H9 (cell line): ENCODE results near the gene ZNF709. TPM values are rescaled to one million over a fixed set of nuclear protein-coding genes. Genes with fewer than 3 reads are reported as not detected.
"Not testable (repeated sequence)": the region's sequence is repeated elsewhere in the genome, so short reads cannot be mapped to it uniquely, and the experiment has no call there.

Experiments used
- DNase-seq: peaks from one replicate; pipeline ENCODE4 v3.0.0-alpha.2; 2017
- H2AFZ ChIP-seq: one replicate; pipeline ENCODE4 v1.6.1; 2013; ENCODE audit warnings: mild to moderate bottlenecking, low read length, control low read depth, moderate library complexity
- H2AK5ac ChIP-seq: 2 replicates; pipeline ENCODE4 v1.6.1; 2013; ENCODE audit warnings: low read length, control low read depth, mixed read lengths; ENCODE audit not compliant: insufficient read length
- H2BK120ac ChIP-seq: one replicate; pipeline ENCODE4 v1.6.1; 2013; ENCODE audit warnings: low read depth, mild to moderate bottlenecking, low read length, control low read depth, inconsistent platforms; ENCODE audit not compliant: poor library complexity, severe bottlenecking
- H2BK12ac ChIP-seq: 2 replicates; pipeline ENCODE4 v1.6.1; 2013; ENCODE audit warnings: low read length, control low read depth, mixed read lengths, low read depth; ENCODE audit not compliant: insufficient read length
- H2BK15ac ChIP-seq: 2 replicates; pipeline ENCODE4 v1.6.1; 2013; ENCODE audit warnings: low read depth, low read length, control low read depth
- H2BK20ac ChIP-seq: one replicate; pipeline ENCODE4 v1.6.1; 2013; ENCODE audit warnings: low read depth, mild to moderate bottlenecking, low read length, control low read depth, inconsistent platforms; ENCODE audit not compliant: poor library complexity, severe bottlenecking
- H2BK5ac ChIP-seq: 2 replicates; pipeline ENCODE4 v1.6.1; 2013; ENCODE audit warnings: low read length, control low read depth, mixed read lengths; ENCODE audit not compliant: insufficient read length
- H3K14ac ChIP-seq: 2 replicates; pipeline ENCODE4 v1.6.1; 2013; ENCODE audit warnings: low read length, control low read depth; ENCODE audit not compliant: insufficient read depth
- H3K18ac ChIP-seq: 2 replicates; pipeline ENCODE4 v1.6.1; 2013; ENCODE audit warnings: low read depth, mild to moderate bottlenecking, mixed read lengths, low read length, control low read depth; ENCODE audit not compliant: insufficient read length
- H3K23ac ChIP-seq: 2 replicates; pipeline ENCODE4 v1.6.1; 2013; ENCODE audit warnings: low read length, control low read depth, mixed read lengths, low read depth; ENCODE audit not compliant: insufficient read length
- H3K23me2 ChIP-seq: 2 replicates; pipeline ENCODE4 v1.6.1; 2013; ENCODE audit warnings: low read depth, mild to moderate bottlenecking, mixed read lengths, low read length, control low read depth; ENCODE audit not compliant: insufficient read length, poor library complexity, severe bottlenecking
- H3K27ac ChIP-seq: 2 replicates; pipeline ENCODE4 v1.5.1; 2013; ENCODE audit warnings: low read length, control low read depth, mixed read lengths, low read depth; ENCODE audit not compliant: insufficient read length
- H3K27me3 ChIP-seq: 2 replicates; pipeline ENCODE4 v1.6.1; 2013; ENCODE audit warnings: low read length, control low read depth, inconsistent platforms; ENCODE audit not compliant: insufficient read depth
- H3K4ac ChIP-seq: 2 replicates; pipeline ENCODE4 v1.6.1; 2013; ENCODE audit warnings: low read depth, mild to moderate bottlenecking, control low read depth, inconsistent platforms, low read length, moderate library complexity
- H3K4me1 ChIP-seq: 2 replicates; pipeline ENCODE4 v1.6.1; 2013; ENCODE audit warnings: low read length, control low read depth, inconsistent platforms; ENCODE audit not compliant: insufficient read depth
- H3K4me2 ChIP-seq: 2 replicates; pipeline ENCODE4 v1.6.1; 2013; ENCODE audit warnings: low read length, control low read depth, mixed read lengths; ENCODE audit not compliant: insufficient read length, insufficient read depth
- H3K56ac ChIP-seq: 2 replicates; pipeline ENCODE4 v1.6.1; 2013; ENCODE audit warnings: low read depth, mild to moderate bottlenecking, mixed read lengths, low read length, control low read depth; ENCODE audit not compliant: insufficient read length
- H3K79me1 ChIP-seq: 2 replicates; pipeline ENCODE4 v1.6.1; 2013; ENCODE audit warnings: low read depth, mild to moderate bottlenecking, moderate library complexity, low read length, control low read depth, inconsistent platforms; ENCODE audit not compliant: insufficient read depth, poor library complexity, severe bottlenecking
- H3K79me2 ChIP-seq: 2 replicates; pipeline ENCODE4 v1.6.1; 2013; ENCODE audit warnings: low read length, control low read depth, inconsistent platforms; ENCODE audit not compliant: insufficient read depth
- H3K9ac ChIP-seq: 2 replicates; pipeline ENCODE4 v1.6.1; 2013; ENCODE audit warnings: low read length, control low read depth, mixed read lengths; ENCODE audit not compliant: insufficient read length; ENCODE audit errors: extremely low read depth
- H3K9me3 ChIP-seq: one replicate; pipeline ENCODE4 v1.6.1; 2013; ENCODE audit warnings: low read depth, low read length, inconsistent platforms; ENCODE audit not compliant: control insufficient read depth
- H3T11ph ChIP-seq: one replicate; pipeline ENCODE4 v1.6.1; 2013; ENCODE audit warnings: mild to moderate bottlenecking, low read length, control low read depth, inconsistent platforms
- H4K20me1 ChIP-seq: one replicate; pipeline ENCODE4 v1.6.1; 2013; ENCODE audit not compliant: control insufficient read depth, insufficient read length, insufficient read depth
- H4K5ac ChIP-seq: 2 replicates; pipeline ENCODE4 v1.6.1; 2013; ENCODE audit warnings: low read depth, mild to moderate bottlenecking, mixed read lengths, low read length, control low read depth; ENCODE audit not compliant: insufficient read length
- H4K8ac ChIP-seq: replicated peaks from 2 replicates; pipeline ENCODE4 v1.6.1; 2013; ENCODE audit warnings: low read length, control low read depth, mixed read lengths, low read depth; ENCODE audit not compliant: insufficient read length
- H4K91ac ChIP-seq: 2 replicates; pipeline ENCODE4 v1.6.1; 2013; ENCODE audit warnings: low read depth, mild to moderate bottlenecking, moderate library complexity, mixed read lengths, low read length, control low read depth; ENCODE audit not compliant: insufficient read length
- H3K27ac Mint-ChIP-seq, 3 experiments: 2 replicates in 2 of 3; 3 replicates in 1 of 3; pipeline ENCODE4 v1.8.0; 2020 to 2021; ENCODE audit warnings: mixed read lengths in 3 of 3, mild to moderate bottlenecking in 1 of 3, moderate library complexity in 1 of 3
- H3K27me3 Mint-ChIP-seq: 2 replicates; pipeline ENCODE4 v1.8.0; 2021; ENCODE audit warnings: low read depth, mild to moderate bottlenecking, moderate library complexity, mixed read lengths
- H3K36me3 Mint-ChIP-seq, 3 experiments: 2 replicates in 2 of 3; 3 replicates in 1 of 3; pipeline ENCODE4 v1.8.0; 2020 to 2021; ENCODE audit warnings: low read depth in 3 of 3, mixed read lengths in 3 of 3; ENCODE audit not compliant: insufficient read depth in 1 of 3
- H3K4me1 Mint-ChIP-seq, 2 experiments: 2 replicates each; pipeline ENCODE4 v1.8.0; 2020; ENCODE audit warnings: mixed read lengths in 2 of 2
- H3K4me3 Mint-ChIP-seq, 2 experiments: 2 replicates in 1 of 2; 3 replicates in 1 of 2; pipeline ENCODE4 v1.8.0; 2020 to 2021; ENCODE audit warnings: mild to moderate bottlenecking in 2 of 2, mixed read lengths in 2 of 2, moderate library complexity in 1 of 2
- H3K9me3 Mint-ChIP-seq, 2 experiments: 2 replicates in 1 of 2; 3 replicates in 1 of 2; pipeline ENCODE4 v1.8.0; 2020; ENCODE audit warnings: mild to moderate bottlenecking in 2 of 2, mixed read lengths in 2 of 2, moderate library complexity in 1 of 2
- WGBS: extraction: QIAGEN DNeasy Blood & Tissue Kit; methylation state at CpG from one replicate; pipeline ENCODE4 v1.1.7; 2013; ENCODE audit warnings: missing lambda C conversion rate, low lambda C conversion rate, mixed read lengths; ENCODE audit not compliant: insufficient read length; ENCODE audit errors: extremely low coverage; 5-methylcytosine and 5-hydroxymethylcytosine counted together
- total RNA-seq: library from RNA; stranded (reverse); gene quantifications from 2 replicates; pipeline ENCODE4 v1.2.1, GENCODE V29; 2021
- TF ChIP-seq, protein P1 (sequence below): fragments of 200-600 bp; sonication (generic); conservative IDR thresholded peaks from 3 replicates; pipeline ENCODE4 v1.8.0; 2021; ENCODE audit warnings: antibody characterized with exemption, mild to moderate bottlenecking

Gene ZNF709
- total RNA-seq, 1 experiment from 2014 or later: 2.1 TPM

DNA sequence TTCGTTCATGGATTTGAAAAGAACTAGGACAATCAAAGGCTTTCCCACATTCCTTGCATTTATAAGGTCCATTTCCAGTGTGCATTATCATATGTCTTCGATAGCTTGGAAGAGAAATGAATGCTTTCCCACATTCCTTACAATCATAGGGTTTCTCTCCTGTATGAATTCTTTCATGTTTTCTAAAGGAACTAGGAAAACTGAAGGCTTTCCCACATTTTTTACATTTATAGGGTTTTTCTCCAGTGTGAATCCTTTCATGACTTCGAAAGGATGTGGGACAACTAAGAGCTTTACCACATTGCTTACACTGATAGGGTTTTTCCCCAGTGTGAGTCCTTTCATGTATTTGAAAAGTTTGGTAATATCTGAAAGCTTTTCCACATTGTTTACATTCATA is 19.8 kb downstream of the ZNF709 start:
- Mint-ChIP-seq H3K27ac (no peak overlapping the region), H3K4me3 (no peak overlapping the region), H3K36me3 (peaks cover 35 to 53% (median 50%) of the 10 kb centered on the region in 3 experiments), H3K9me3 (peaks cover 72 to 76% of the 10 kb centered on the region in 2 experiments), H3K27me3 (peaks cover 3% of the 10 kb centered on the region; the same call in 1 of the 2 replicates), H3K4me1 (no peaks in the 10 kb centered on the region)
- WGBS: no CpG with 5 or more reads among the region's 3 CpGs
- no peak overlapping the region for H3K27ac ChIP-seq
- H3K4me2 ChIP-seq: no peak overlapping the region
- no peak overlapping the region for H3K14ac ChIP-seq
- H3K4ac ChIP-seq: no peak overlapping the region
- H4K91ac ChIP-seq: no peak overlapping the region
- no peak overlapping the region for H4K5ac ChIP-seq
- no peaks in the 10 kb centered on the region for H3K4me1 ChIP-seq
- H3K79me1 ChIP-seq: no peaks in the 10 kb centered on the region
- no peak overlapping the region for H3T11ph ChIP-seq
- no peak overlapping the region for H2AK5ac ChIP-seq
- H3K23ac ChIP-seq: no peak overlapping the region
- H2BK5ac ChIP-seq: no peak overlapping the region
- TF ChIP-seq, protein P1, sequence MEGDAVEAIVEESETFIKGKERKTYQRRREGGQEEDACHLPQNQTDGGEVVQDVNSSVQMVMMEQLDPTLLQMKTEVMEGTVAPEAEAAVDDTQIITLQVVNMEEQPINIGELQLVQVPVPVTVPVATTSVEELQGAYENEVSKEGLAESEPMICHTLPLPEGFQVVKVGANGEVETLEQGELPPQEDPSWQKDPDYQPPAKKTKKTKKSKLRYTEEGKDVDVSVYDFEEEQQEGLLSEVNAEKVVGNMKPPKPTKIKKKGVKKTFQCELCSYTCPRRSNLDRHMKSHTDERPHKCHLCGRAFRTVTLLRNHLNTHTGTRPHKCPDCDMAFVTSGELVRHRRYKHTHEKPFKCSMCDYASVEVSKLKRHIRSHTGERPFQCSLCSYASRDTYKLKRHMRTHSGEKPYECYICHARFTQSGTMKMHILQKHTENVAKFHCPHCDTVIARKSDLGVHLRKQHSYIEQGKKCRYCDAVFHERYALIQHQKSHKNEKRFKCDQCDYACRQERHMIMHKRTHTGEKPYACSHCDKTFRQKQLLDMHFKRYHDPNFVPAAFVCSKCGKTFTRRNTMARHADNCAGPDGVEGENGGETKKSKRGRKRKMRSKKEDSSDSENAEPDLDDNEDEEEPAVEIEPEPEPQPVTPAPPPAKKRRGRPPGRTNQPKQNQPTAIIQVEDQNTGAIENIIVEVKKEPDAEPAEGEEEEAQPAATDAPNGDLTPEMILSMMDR: no peak
- no peak overlapping the region for H3K56ac ChIP-seq
- no peaks in the 10 kb centered on the region for H3K79me2 ChIP-seq
- H3K9ac ChIP-seq: no peak overlapping the region
- DNase-seq: no peak
- no peaks in the 10 kb centered on the region for H4K20me1 ChIP-seq
- H3K18ac ChIP-seq: no peak overlapping the region
- no peak overlapping the region for H2AFZ ChIP-seq
- H2BK20ac ChIP-seq: no peak overlapping the region
- no peak overlapping the region for H2BK12ac ChIP-seq
- H3K27me3 ChIP-seq: no peaks in the 10 kb centered on the region
- no peaks in the 10 kb centered on the region for H3K23me2 ChIP-seq
- H2BK120ac ChIP-seq: no peak overlapping the region
- H2BK15ac ChIP-seq: no peak overlapping the region
- peaks cover 49% of the 10 kb centered on the region for H3K9me3 ChIP-seq
- H4K8ac ChIP-seq: no peak overlapping the region

DNA sequence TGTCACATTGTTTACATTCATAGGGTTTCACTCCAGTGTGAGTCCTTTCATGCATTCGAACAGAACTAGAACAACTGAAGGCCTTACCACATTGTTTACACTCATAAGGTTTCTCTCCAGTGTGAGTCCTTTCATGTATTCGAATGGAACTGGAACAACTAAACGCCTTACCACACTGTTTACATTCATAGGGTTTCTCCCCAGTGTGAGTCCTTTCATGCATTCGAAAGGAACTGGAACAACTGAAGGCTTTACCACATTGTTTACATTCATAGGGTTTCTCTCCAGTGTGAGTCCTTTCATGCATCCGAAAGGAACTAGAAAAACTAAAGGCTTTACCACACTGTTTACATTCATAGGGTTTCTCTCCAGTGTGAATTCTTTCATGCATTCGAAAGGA is 20.5 kb downstream of the ZNF709 start:
- not testable (repeated sequence) for H4K20me1 ChIP-seq, H2BK20ac ChIP-seq, H3K27ac Mint-ChIP-seq, H3K14ac ChIP-seq, H3K18ac ChIP-seq, H4K5ac ChIP-seq, H3K4me3 Mint-ChIP-seq, H3K79me1 ChIP-seq, H4K91ac ChIP-seq, H2AFZ ChIP-seq, H2BK120ac ChIP-seq, DNase-seq, H3K4me1 ChIP-seq, H3K4ac ChIP-seq, H2BK15ac ChIP-seq, H2AK5ac ChIP-seq, H2BK5ac ChIP-seq, H3K27ac ChIP-seq, H3K27me3 ChIP-seq, H4K8ac ChIP-seq, H3K27me3 Mint-ChIP-seq, H3K4me1 Mint-ChIP-seq, H3T11ph ChIP-seq, H3K9ac ChIP-seq, H3K23ac ChIP-seq, H3K79me2 ChIP-seq, H3K23me2 ChIP-seq, H2BK12ac ChIP-seq, H3K4me2 ChIP-seq, H3K56ac ChIP-seq
- WGBS: no CpG with 5 or more reads among the region's 6 CpGs
- Mint-ChIP-seq H3K36me3 (peaks cover 33 to 49% (median 47%) of the 10 kb centered on the region in 3 experiments), H3K9me3 (peaks cover 73 to 77% of the 10 kb centered on the region in 2 experiments)
- peaks cover 45% of the 10 kb centered on the region for H3K9me3 ChIP-seq
